HG03039 (cell line): ENCODE results near the gene RNF144A.
"Not testable (repeated sequence)": the region's sequence is repeated elsewhere in the genome, so short reads cannot be mapped to it uniquely, and the experiment has no call there.

Experiments
- ATAC-seq: cut with Tn5 transposase; IDR thresholded peaks from one replicate; pipeline ENCODE4 v1.9.1; 2021; ENCODE audit warnings: mild to moderate bottlenecking, moderate library complexity; ENCODE audit not compliant: unreplicated experiment

The RNF144A gene

DNA sequence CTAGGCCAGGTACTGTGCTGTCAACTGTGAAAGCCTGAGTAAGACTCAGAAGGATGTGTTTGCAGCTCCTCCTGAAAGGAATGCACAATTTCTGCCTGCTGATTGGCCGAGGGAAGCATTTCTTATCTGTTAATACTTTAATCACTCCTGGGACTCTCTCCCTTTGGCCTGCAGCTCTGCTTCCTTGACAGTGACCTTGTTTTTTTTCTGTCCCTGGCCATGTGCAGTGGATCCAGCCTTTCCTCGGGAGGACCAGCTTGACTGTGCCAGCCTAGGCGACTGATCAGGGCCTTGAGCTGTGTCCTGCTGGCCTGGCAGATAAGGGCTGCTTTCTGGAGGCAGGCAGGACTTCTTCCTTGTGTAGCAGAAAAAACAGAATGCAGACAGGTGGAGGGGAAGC is 10.0 kb downstream of the RNF144A start:
- ATAC-seq = no peak

DNA sequence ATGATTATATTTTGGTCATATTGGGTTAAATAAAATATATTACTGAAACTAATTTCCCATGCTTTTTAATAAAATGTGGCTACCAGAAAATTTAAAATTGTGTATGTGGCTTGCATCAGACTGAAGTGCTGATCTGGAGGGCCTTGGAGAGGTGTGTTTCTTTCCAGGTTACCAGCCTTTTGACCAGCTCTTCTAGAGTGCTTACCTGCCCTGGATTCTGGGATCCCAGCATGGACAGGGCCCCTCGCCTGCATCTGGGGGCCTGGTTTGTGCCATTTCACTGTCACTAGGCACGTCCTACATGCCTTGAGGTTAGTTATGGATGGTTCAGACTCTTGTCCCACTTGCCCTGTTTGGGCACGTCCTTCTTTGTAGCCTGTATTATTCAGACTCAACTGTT is 10.5 kb downstream of the RNF144A start:
- no peak for ATAC-seq

DNA sequence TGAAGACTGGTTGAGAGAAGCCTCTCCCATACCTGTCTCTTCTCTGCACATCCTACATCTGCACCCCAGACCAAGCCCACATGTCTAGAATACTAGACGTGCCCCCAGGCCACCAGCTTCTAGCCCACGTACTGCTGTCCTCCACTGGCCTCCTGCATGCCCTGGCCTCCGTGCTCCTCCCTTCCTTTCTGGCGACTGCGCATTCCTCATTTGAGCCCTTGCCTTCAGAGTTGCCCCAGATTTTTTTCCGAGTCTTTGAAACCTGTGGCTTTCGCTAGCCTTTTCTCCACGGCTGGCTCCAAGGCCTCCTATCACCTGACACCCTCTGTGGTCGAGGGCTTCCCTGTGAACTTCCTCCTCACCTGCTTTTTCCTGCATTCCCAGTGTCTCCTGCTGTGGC is 11.2 kb downstream of the RNF144A start:
- ATAC-seq = no peak

DNA sequence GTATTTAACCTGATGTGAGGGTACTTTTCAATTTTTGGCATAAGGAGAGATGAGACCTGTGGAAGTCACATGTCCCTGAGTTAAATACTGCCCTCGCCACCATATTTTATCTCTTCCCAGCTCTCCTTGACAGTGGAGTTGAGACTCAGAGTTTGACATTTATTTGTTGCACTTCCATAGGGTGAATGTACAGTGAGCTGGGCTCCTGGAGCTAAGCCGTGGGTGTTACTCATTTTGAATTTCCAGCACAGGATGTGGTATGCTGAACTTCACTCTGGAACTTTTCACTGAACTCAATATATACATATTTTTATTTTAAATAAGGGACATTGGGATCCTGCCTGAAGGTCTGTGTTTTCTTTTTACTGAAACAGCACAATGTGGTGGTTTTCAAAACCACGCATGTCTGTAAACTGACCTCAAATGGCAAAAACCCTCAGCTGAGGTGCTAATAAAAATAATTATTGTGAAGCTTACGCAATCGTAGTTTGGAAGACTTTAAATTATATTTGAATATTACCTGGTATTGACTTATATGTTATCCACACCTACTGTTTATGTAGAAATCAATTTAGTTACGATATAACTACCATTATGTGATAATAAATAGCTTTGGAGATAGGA is 12.1 kb downstream of the RNF144A start:
- no peak for ATAC-seq

DNA sequence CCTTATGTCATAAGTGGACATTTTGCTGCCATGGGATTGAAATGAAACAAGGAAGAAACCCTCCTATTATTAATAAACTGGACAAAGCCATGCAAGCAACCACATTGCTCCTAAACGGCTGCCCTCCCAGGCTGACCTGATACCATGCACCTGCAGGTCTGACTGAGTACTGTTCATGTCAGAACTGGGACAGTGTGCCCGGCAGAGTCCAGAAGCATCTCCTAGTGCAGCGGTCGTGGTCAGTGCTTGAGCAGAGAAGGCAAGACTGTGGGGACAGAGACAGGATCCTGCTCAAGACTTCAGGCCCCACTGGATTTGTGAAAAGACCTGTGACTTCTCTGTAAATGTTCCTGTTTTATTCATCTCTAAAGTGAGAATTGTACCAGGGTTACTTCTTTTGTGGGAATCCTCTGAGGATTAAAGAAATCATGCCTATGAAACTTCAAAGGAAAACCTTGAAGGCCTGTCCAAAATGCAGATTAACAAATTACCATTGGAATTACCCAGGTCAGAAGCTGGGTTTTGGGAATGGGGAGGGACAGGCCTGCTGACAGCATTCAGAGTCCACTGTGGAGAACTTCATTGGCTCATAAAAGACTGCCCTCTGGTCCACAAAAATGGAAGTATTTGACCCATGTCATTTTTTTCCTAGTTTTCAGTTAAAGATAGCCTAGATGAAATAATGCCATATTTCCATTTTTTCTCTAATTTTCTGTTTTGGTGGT is 13.9 kb downstream of the RNF144A start:
- no peak for ATAC-seq

DNA sequence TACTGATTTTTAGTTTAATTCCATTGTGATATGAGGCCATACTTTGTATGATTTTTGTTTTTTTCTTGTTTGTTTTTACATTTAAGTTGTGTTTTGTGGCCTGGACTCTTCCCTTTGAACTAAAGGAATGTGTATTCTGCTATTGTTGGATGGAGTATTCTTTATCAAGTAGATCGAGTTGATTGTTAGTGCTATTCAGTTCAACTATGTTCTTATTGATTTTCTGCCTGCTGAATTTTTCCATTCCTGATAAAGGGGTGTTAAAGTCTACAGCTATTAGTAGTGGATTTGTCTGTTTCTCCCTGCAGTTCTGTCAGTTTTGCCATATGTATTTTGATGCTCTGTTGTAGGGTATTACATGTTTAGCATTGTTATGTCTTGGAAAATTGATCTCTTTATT is 14.5 kb downstream of the RNF144A start:
- no peak for ATAC-seq

DNA sequence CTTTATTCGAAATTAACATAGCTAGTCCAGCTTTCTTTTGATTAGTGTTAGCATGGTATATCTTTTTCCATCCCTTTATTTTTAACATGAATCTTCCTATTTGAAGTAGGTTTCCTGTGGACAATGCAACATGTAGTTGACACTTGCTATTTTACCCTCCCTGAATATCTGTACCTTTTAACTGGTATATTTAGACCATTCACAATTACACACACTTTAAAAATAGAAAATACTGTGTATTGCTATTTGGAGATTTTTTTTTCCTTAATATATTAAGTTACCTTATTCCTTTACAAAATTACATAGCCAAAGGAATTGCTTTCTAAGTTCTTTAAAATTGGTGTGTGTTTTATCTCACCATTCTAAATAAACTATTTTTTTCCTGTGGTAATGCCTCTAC is 15.0 kb downstream of the RNF144A start:
- ATAC-seq = no peak

DNA sequence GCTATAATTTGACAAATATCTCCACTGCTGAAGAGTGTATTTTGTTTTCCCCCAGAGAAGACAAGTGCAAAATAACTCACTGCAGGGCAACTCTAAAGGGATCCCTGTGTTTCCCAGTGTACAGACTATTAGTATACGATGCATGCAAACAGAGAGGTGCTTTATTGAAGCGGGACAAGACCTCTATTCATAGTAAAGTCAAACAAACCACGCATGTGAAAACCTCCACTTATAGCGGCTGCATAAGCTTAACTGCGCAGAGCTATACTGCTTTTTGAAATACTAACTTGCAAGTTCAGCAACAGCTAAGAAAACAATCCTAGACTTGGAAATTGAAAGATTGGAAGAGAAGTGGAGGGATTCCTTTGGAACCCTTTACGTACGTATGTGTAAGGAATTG is 15.6 kb downstream of the RNF144A start:
- ATAC-seq = no peak

DNA sequence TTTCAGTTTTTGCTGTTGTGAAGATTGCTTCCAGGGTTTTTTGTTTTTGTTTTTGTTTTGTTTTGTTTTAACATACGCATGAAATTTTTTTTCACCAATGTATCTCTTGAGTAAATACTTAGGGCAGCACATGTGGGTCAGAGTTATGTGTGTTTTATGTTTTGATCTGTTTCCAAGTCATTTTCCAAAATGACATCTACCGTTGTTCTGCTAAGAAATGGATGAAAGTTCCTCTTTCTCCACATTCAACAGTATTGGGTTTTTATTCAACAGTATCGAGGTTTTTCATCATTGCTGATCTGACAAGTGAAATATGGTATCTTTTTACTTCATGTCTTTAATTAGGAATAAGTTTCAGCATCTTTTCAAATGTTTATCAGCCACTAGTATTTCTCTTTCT is 16.7 kb downstream of the RNF144A start:
- no peak for ATAC-seq

DNA sequence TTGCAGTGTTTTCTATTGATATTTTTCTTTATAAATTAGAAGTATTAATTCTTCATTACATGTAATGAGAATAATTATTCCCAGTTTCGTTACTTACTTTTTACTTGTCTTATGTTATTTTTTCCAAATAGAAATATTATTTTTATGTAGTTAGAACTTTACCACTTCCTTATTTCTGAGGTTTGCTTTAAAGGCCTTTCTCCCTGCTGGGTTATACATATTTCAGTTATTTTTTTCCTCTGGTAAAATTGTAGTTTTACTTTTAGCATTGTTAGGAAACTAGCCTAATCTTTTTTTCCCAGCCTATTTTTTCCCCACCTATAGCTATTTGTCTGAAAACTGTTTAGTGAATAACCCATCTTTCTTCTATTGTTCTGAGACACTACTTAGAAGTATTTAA is 17.1 kb downstream of the RNF144A start:
- ATAC-seq = no peak

DNA sequence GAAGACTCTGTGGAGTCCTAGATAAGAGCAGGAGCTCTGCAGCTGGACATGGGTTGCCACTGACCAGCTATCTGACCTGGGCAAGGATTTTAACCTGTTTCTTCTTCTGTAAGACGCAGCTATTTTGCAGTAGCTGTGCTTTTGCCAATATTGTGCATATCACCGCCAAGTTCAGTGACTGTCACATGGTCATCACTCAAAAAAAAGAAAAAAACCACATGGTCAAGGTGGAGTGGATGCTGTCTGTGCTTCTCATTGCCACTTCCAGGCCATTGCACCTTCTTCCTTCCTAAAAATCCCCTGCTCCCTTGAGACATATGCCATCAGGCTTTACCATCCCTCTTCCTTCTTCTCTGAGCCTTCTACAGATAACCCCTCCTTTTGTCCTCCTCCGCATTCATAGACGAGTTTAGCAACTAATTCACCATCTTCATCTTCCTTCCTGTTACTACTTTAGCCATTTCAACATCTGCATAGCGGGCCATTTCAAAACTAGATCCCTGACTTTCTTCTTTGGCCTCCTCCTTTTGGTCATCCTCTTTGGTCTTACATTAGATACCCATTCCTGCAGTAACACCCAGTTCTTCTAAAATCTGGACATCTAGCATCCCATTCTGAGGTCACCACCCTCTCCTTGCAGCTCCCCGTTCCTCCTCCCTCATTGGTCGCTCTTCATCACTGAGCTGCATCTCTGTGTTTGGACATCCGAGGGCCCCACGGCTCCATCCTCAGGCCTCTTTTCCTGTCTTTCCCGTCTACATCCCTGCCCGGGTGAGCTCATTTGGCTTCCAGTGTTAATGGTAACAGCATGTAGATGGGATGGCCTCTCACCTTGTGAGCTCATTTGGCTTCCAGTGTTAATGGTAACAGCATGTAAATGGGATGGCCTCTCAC is 17.8 kb downstream of the RNF144A start:
- ATAC-seq = no peak

DNA sequence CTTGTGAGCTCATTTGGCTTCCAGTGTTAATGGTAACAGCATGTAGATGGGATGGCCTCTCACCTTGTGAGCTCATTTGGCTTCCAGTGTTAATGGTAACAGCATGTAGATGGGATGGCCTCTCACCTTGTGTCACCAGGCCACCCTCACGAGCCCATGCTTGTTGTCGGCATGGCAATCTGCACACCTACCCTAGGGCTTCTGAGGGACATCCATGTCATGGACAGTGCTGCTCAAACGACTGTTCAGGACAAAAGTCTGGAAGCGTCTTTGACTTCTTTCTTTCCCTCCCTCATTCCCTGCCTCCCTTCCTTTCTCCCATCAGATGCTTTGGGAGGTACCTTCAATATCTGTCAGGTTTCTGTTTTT is 18.4 kb downstream of the RNF144A start:
- ATAC-seq = not testable (repeated sequence)

DNA sequence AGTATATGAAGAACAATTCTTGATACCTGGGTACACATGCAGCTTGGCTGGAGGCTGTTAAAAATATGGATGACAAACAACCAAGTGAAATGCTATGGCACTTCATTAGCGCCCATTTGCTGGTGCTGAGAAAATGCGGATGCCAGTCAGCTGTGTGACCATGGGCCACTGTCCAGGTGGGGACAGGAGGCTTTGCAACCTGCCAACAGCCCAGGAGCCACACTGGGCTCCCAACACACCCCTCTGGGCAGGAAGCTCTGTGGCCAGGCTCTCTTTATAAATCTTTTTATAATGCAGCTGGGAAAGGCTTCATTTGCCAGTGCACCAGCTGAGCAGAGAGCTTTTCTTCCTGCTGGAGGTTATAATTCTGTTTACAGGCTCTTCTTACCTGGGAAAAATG is 19.9 kb downstream of the RNF144A start:
- no peak for ATAC-seq

DNA sequence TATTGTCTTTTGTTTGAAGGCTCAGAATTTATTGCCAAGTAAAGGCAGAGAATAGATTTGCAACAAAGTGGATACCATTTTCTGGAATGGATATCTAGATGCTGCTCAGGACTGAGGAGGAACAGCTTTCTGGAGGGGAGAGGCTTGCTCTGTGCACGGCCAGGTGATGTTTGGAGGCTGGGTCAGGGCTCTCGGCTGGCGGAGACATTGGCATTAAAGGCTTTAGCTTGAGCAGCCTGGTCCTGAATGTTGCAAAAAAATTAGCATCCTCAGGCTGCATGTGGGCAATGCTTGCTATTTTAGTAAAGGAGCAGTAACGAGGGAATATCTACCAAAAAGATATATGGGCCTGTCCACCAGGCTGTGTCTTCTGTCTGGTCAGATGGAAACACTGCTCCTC is 20.4 kb downstream of the RNF144A start:
- no peak for ATAC-seq

DNA sequence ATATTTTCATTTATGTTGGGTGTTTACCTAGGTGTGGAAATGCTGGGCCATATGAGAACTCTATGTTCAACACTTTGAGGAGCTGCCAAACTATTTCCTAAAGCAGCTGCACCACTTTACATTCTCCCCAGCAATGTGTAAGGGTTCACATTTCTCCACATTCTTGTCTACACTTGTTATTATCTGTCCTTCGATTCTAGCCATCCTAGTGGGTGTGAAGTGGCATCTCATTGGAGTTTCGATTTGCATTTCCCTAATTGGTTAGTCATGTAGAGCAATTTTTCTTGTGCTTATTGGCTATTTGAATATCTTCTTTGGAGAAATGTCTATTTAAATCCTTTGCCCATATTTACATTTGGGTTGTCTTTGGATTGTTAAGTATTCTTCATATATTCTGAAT is 21.9 kb downstream of the RNF144A start:
- no peak for ATAC-seq

DNA sequence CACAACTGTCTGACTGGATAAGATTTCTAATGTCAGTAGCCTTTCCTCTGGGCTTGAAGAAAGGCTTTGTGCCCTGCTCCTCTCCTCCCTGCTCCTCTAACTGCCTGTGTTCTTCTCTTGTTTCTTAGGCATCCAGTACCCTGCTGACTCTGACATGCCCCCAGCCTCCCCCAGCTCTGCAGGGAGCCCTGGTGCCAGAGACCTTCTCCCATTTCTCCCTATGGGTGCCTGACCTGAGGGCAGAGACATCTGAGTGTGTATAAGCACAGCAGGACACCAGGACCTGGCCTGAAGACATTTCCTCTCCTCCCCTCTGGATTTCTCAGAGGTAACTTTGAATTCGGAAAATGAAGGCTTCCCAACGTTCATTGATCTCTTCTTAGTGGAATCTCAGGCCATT is 23.6 kb downstream of the RNF144A start:
- ATAC-seq = no peak

DNA sequence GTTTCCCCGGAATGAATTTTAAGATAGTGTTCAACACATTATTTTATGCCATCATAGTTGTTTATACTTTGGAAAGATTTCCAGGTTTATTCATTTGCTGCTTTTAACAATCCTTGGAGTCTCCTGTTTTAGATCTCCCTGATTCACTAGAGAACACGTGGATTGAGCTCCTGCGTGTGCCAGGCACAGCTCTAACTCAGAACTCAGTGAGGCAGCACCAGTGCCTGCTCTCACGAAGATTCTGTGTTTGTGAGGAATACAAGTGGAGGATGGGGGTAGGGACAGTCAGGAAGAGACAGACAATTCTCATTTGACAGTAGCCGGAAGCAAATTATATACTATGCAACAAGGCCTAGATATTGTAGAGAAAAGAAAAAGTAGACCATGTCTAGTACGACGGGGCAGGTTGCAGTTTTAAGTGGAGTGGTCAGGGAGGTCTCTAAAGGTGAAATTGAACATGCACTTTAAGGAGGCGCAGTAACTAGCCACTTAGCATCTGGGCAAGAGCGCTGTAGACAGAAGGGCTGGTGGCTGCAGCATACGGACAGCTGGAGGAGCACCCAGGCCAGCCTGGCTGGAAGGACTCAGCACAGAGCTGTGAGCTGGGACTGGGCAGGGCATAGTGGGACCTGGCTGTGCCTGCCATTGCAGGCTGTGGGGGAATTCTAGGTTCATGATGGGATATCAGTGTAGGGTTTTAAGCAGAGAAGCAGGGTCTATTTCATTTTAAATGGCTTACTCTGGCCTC is 24.3 kb downstream of the RNF144A start:
- no peak for ATAC-seq

DNA sequence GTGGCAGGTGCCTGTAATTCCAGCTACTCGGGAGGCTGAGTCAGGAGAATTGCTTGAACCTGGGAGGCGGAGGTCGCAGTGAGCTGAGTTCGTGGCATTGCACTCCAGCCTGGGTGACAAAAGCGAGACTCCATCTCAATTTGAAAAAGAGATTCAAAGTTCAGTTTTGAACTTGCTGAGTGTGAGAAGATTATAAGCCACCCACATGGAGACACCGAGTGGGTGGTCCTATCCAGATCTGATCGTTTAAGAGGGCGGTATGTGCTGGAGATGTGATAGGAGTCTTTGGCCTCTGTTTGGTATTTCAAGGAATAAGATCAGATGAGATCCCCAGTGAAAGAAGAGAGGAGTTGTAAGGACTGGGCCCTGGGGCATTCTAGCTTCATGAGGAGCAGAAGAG is 25.6 kb downstream of the RNF144A start:
- ATAC-seq = no peak

DNA sequence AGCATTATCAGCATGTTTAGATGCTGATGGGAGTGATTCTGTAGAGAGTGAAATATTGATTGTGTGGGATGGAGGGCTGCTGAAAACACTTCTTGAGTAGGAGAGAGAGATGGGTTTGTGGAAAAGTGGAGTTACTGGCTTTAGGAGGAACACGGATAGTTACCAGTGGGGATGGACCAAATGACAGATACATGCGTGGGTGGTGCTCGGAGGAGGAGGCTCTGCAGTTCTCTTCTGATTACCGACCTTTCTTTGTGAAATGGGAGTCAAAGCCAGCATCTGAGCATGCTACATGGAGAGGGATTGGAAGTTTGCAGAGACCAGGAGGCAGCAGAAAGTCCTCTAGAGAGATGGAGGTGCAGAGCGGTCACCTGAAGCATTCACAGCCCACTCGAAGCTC is 26.3 kb downstream of the RNF144A start:
- ATAC-seq = no peak

DNA sequence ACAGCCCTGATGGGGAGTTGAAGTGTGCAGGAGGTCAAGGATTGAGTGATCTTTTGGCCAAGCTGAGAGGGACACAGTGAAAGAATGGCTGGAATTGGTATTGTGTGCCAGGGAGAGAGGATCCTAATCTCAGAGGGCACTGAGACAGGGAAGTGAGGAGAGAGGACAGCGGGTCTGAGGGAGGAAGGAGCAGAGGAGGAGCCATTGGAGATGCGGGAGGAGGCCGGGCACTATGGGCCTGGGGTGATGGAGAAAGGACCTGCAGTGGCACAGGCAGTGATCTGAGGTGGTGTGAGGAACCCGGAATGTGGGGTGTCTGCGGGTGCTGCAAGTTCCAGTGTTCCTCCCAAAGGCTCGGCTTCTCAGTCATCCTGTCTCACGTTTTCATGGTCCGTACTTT is 26.8 kb downstream of the RNF144A start:
- ATAC-seq = no peak

DNA sequence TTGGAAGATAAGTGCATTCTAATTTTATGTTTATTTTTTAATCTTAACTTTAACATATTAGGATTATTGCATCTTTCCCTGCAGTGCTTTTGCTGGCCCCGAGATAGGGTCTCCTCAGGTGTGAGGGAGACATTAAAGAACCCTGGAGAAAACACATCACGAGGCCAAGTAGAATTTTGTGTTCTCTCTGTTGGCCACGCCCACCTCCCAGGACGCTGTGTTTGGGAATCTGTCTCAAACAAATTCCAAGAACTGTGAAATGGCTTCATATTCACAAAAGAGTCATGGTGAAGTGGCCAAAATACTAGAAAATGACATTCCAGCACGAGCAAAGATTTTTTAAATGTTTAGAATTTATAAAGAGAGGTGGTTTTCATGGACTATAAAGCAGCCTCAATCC is 27.3 kb downstream of the RNF144A start:
- ATAC-seq = no peak
